TTC549 (cell line): Measurements from ENCODE around the gene CCT6A.
"Not testable (repeated sequence)": the region's sequence is repeated elsewhere in the genome, so short reads cannot be mapped to it uniquely, and the experiment has no call there.

Experiments used
- FAIRE-seq: peaks from 2 replicates; lab custom pipeline; 2012; peaks lifted over from hg19 to GRCh38; lab: Jason Lieb, UNC

Gene CCT6A

DNA sequence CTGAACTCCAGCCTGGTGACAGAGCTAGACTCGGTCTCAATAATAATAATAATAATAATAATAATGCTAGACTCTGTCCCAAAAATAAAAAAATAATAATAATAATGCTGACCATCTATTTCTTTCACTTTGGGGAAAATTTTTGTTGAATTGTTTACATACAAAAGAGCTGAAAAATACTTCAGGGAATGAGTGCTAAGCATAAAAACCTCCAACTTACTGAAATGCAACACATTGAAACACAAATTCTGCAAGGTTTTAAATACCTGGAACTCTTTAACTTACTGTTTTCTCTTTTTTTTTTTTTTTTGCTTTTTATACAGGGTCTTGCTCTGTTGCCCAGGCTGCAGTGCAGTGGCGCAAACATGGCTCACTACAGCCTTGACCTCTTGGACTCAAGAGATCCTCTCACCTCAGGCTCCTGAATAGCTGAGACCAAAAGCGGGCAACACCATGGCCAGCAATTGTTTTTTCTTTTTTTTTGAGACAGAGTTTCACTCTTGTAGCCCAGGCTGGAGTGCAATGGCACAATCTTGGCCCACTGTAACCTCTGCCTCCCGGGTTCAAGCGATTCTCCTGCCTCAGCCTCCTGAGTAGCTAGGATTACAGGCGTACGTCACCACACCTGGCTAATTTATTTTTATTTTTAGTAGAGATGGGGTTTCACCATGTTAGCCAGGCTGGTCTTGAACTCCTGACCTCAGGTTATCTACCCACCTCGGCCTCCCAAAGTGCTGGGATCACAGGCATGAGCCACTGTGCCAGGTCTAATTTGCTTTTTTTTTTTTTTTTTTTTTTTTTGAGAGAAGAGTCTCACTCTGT is 46.8 kb downstream of the CCT6A start:
- FAIRE-seq, result not testable (repeated sequence)

GRCh38 chr7:56099653-56100052 is 48.1 kb downstream of the CCT6A start:
- no peak for FAIRE-seq

- not testable (repeated sequence) for FAIRE-seq
Observed at GRCh38 chr7:56104138-56104537, 52.6 kb downstream of the CCT6A start.

DNA sequence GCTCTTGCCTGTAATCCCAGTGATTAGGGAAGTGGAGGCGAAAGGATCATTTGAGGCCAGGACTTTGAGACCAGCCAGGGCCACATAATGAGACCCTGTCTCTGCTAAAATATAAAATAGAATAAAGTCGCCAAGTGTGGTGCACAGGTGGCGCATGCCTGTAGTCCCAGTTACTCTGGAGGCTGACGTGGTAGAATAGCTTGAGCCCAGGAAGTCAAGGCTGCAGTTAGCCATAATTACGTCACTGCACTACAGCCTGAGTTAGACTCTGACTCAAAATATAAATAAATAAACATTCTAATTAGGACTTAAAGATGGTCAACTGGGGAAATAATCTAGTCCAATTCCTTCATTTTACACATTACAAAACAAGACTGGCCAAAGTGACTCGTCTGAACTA is 53.9 kb downstream of the CCT6A start:
- no peak for FAIRE-seq

GRCh38 chr7:56106108-56107073 is 54.8 kb downstream of the CCT6A start, which contains the start of gene CHCHD2:
Gene CHCHD2, minus strand, starts transcription at chr7:56106476. Its CDS starts 63 bp downstream, at chr7:56106413.
- peak; percentile 84 for FAIRE-seq

- FAIRE-seq, result no peak
Observed at GRCh38 chr7:56107954-56108258, 56.3 kb downstream of the CCT6A start.

- no peak for FAIRE-seq
Observed at GRCh38 chr7:56110611-56111010, 59.0 kb downstream of the CCT6A start.

GRCh38 chr7:56112244-56112643 is 60.7 kb downstream of the CCT6A start:
- not testable (repeated sequence) for FAIRE-seq
